GM18502 (cell line): ENCODE measurements around the gene LRP5.
"Not testable (repeated sequence)": the region's sequence is repeated elsewhere in the genome, so short reads cannot be mapped to it uniquely, and the experiment has no call there.

Source experiments
- ATAC-seq: cut with Tn5 transposase; IDR thresholded peaks from one replicate; pipeline ENCODE4 v1.9.1; 2021; ENCODE audit warnings: mild to moderate bottlenecking; ENCODE audit not compliant: unreplicated experiment, poor library complexity

LRP5 gene

DNA sequence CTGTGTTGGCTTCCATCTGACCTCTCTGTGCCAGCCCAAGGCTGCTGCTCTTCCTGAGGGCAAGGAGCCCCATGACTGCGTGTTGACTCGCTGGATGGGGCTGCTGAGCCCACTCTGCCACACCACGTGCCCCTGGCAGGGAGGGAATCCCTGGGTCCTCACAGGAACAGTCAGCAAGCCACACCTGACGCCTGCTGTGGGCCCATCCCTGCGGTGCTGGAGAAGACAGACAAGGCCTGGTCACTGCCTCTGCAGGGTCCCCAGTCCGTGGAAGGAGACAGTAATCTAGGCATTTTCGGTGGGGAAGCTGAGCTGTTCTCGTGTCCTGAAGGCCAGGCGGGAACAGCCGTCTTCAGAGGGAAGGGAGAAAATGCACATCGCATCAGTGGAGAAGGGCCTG, 137.6 kb downstream of the LRP5 start:
- no peak for ATAC-seq

DNA sequence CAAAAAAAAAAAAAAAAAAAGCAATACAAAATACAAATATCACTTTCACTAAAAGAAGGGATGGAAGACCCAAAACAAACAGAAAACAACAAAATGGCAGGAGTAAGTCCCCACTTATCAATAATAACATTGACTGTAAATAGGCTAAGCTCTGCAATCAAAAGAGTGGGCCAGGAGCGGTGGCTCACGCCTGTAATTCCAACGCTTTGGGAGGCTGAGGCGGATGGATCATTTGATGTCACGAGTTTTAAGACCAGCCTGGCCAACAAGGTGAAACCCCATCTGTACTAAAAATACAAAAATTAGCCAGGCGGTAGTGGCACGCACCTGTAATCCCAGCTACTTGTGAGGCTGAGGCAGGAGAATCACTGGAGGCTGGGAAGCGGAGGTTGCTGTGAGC, 138.3 kb downstream of the LRP5 start:
- ATAC-seq = no peak

DNA sequence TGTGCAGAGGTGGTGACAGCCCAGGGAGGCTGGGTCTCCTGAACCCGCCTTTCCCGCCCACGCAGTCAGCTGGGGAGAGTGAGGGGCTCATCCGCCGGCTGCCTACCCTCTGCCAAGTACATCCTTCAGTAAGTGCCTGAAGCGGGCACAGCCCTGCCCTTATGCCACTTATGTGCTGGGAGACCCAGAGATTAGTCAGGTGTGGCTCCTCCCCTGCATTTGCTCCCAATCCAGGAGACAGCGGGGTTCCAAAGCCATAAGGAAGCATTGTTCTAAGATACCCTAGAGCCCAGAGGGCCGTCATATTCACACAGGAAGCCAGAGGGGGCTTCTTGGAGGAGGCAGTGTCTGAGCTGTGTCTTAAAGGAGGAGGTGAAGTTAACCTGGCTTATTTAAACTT, 142.4 kb downstream of the LRP5 start:
- no peak for ATAC-seq

DNA sequence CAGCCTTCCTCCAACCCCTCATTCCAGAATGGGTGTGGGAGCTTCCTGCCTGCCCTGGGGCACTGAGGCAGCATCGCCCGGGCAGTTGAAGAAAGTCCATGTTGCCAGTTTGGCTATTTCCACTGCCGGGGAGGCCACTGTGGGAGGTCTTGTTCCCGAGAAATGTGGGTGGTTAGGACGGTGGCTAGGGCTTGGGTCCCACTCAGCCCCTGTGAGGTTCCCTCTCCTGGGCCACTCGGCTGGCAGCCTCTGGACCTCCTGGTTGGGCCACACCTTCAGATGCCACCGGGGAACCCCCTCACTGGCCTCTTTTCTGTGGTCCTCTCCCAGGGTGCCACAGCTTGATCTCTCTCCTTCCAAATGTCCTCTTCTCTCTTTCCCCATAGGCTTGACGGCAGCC, 143.1 kb downstream of the LRP5 start:
- no peak for ATAC-seq

DNA sequence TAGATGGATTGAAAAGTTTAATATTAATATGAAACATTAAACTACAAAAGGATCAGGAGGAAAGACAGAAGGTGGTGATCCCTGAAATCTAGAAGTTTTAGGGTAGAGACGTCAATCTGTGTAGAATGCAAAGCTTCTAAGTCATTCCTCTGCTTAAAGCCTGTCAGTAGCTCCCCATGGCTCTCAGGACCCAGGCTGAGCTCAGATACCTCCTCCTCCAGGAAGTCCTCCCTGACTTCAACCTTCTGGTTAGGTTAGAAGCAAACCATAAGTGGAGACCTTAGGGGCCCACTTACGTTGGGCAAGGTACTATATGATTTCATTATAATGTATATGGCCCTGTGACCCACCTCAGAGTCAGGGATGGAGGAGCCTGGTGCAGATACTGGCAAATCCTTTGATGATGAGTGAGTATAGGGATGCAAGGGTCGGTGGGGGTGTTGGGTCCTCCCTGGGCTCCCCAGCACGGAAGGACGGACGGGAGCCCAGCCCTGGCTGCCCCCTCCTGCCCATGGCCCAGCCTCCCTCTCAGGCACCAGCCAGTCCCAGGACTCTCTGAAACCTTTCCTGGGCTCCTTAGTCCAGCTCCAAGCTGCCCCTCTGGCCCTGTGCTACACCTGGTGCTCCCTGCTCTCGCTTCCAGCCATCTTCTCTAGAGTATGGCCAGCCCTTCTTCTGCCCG, 145.0 kb downstream of the LRP5 start:
- ATAC-seq = no peak

DNA sequence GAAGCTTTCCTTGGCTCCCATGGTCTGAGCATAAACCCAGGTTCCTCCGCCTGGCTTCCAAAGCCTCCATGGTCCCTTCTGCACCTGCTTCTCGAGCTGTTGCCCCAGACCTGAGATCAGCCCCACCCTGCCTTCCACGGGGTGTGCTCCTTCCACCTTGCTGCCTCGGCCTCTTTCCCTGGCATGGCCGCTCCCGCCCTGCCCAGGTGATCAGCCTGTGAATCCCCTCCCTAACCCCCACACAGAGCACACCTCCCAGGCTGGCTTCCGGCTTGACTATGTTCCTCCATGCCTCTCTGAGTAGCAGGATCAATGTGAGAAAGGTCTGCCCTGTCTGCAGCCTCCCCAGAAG, 145.5 kb downstream of the LRP5 start:
- no peak for ATAC-seq

DNA sequence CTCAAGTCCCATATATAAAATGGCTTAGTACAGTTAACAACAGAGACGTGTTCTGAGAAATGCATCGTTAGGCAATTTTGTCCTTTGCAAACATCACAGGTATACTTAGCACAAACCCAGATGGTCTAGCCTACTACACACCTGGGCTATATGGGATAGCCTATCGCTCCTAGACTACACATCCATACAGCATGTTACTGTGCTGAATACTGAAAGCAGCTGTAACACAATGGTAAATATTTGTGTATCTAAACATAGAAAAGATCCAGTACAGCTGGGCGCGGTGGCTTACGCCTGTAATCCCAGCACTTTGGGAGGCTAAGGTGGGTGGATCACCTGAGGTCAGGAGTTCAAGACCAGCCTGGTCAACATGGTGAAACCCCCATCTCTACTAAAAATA, 145.9 kb downstream of the LRP5 start:
- not testable (repeated sequence) for ATAC-seq

DNA sequence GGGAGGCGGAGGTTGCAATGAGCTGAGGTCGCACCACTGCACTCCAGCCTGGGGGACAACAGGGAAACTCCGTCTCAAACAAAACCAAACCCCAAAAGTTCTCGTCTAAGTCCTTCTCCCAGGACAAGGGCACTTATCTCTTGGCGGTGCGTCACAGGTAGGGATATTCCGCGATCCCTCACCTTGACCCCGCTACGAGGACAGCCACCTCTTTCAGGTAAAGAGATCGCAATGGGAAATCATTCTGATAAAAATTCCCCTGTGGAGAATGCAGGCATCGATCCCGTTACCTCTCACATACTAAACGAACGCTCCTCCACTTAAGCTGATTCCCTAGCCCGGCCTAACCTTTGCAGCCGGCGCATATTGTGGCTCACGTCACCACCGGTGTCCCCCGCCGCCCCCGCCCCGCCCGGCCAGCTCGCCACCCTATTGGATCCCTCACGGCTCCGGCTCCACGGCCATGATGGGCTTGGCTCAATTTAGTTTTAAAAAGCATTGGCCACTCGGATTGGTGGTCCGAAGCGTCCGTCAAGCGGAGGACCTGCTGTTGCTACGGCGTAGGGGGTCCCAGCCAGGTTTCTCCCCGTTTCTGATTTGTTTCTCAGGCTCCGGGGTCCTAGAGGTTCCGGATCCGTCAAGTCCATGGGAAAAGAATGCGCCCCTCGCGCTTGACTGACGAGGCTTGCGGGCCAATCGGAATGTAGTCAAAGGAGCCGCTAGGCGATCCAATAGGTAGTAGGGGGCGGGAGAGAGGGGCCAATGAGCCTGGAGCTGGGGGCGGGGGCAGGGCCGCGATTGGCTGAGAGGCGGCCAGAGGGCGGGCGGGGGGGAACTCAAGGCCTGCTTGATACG, 147.7 kb downstream of the LRP5 start:
- ATAC-seq = peak; percentile 84

DNA sequence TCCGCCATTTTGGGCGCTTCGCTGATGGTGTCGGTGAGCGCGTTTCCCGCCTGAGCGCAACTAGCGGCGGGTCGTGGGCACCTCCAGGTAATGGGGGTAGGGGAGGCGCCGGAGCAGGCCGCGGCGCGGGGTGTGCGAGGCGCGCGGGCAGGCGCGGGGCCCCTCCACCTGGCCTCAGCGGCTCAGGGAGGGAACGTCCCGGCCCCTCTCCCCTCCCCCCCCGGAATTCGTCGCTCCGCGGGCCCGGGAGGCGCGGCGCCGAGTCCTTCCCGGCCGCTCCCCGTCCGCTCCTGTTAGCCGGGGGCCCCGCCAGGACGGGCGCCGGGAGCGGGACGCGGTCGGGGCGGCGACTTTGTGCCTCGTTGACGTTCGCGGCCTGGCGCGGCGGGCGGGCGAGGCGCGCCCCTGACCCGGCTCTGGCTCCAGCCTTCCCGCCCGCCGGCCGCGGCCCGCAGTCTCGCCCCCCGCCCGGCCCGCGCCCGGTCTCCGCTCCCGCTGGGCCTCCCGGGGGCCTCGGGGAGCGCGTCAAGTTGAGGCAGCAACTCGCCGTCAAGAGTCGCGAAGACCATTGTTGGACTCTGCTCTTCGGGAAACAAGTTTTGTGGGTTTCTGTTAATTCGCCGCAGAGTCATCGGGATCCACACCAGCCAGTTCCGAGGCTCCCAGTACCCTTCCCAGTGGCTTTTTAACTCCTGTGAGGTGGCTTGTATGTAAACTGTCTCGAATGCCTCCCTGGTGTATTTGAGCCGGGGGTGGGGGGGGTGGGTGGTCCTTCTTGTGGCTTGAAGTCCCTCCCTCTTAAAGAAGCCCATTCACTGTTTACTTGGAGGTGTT, 148.6 kb downstream of the LRP5 start, which contains the start of gene PPP6R3:
Gene PPP6R3 (plus strand): TSS at position 12 of the 834 bp plus-strand sequence. CDS start 76,913 bp downstream, outside the sequence.
- peak; percentile 31 for ATAC-seq

DNA sequence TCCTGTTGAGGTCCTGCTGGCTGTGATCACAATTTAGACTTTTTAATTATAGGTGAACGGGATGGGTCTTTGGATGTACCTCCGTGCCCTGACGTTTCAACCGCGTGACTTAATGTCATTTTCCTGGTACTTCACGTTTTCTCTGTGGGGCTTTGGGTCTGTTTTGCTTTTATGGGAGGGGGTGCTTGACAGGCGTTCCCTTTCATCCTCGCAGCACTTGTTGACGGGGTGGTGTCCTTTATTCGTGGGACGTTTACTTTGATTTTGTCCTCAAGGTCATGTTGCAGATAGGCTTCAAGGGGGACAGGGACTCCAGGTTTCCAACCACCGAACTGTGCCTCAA, 149.2 kb downstream of the LRP5 start:
- no peak for ATAC-seq

DNA sequence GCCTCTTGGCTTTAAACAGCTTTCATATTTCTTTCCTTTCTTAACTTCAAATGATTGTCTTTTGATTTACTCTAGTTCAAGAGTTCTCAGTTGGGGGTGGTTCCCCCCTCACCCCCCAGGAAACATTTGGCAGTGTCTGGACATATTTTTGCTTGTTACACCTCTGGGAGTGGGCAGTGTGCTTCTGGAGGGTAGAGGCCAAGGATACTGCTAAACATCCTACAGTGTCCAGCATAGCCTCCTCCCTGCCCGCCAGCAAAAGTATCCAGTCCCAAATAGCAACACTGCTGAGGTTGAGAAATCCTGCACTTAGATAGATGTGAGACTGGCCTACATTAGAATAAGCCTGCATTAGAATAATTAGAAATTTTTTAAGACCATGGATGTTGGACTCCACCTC, 151.3 kb downstream of the LRP5 start:
- no peak for ATAC-seq

DNA sequence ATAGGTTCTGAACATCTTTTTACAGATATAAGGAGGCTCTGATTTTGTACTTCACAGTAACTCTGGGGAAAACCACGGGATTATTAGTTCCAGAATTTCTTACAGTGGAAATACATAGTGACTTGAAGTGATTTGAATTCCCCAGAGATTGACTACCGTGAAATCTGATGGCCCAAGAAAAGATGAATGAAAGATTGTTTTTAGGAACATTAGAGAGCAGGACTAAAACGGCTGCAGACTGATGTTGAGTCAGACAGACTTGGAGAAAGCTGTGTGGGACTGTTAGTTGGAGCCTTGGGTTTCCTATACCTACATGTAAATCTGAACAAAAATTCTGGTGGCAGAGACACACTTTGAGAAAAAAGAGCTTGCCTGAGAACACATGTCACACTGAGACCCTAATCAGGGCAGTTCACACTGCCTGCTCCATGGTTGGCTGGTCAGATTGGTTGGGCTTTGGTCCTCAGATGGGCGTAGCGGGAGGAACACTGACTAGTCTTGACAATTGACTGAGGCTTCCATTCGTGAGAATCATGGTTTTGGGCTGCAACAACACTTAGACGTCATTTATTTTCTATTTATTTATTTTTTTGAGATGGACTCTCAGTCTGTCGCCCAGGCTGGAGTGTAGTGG, 154.9 kb downstream of the LRP5 start:
- no peak for ATAC-seq

DNA sequence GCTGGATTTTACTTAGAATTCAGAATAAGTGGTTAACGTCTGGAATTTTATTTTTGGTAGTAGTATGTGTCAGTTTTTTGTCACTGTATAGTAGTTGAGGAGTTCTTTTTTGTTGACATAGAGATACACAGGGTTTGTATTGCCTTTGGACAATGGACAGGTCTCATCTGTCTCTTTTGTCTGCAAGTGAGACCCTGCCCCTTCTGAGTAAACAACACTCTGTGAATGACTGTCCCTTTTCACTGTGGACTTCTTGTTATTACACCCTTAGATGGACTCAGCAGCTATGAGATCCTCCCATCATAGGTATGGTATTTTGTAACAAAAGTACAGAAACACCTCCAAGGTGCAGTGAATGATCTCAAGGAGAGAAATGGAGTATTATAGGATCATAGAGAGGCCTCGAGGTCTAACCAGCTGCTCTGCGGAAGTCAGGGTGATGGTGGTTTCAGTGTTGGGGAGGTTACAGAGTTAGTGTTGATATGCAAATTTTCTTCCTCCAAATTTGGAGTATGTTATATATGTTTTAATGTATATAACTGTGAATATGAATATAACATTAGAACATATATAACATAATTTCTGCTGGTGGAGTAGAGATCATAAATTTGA, 155.9 kb downstream of the LRP5 start:
- ATAC-seq = no peak

DNA sequence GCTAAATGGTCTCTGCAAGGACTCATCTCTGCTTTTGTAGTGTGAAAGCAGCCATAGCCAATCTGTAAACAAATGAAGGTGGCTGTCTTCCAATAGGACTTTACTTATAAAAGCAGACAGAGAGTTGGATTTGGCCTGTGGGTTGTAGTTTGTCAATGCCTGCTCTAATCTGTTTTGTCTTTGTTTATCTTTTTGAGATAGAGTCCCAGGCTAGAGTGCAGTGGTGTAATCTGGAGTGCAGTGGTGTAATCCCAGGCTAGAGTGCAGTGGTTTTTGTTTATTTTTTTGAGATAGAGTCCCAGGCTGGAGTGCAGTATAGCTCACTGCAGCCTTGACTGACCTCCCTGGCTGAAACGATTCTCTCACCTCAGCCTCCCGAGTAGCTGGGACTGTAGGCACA, 156.7 kb downstream of the LRP5 start:
- ATAC-seq = no peak

DNA sequence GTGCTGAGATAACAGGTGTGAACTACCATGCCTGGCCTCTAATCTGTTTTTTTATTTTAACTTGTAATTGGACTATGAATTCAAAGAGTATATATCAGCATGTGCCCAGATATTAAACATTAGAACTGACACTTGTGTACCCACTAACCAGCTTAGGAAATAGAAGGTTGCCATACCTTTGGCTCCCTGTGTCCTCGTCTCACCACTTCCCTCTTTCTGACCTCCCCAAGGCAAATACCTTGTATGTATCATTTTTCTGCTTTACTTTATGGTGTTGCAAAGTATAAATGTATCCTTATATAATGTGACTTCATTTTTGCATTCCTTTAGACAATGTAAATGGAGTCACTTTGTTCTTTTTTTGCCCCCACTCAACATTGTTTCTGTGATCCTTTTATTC, 157.3 kb downstream of the LRP5 start:
- no peak for ATAC-seq

DNA sequence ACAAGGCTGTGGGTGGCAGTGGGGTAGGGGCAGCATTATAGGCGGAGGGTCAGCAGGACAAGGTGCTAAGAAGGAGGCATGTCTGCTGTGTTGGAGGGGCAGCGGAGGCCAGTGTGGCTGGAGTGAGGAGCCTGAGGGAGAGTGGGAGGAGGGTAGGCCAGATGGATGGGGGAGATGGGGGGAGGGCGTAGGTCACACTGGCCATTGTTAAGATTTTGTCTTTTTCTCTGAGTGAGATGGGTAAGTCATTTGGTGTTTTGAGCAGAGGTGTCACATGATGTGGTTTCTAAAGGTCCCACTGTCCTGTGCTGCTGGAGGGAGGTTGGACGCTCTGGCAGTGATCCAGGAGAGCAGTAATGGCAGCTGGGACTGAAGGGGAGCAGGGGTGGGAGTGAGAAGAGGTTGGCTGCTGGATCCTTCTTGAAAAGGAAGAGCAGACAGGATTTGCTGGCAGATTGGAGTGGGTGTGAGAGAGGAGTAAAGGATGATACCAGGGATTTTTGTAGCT, 158.0 kb downstream of the LRP5 start:
- ATAC-seq = no peak

DNA sequence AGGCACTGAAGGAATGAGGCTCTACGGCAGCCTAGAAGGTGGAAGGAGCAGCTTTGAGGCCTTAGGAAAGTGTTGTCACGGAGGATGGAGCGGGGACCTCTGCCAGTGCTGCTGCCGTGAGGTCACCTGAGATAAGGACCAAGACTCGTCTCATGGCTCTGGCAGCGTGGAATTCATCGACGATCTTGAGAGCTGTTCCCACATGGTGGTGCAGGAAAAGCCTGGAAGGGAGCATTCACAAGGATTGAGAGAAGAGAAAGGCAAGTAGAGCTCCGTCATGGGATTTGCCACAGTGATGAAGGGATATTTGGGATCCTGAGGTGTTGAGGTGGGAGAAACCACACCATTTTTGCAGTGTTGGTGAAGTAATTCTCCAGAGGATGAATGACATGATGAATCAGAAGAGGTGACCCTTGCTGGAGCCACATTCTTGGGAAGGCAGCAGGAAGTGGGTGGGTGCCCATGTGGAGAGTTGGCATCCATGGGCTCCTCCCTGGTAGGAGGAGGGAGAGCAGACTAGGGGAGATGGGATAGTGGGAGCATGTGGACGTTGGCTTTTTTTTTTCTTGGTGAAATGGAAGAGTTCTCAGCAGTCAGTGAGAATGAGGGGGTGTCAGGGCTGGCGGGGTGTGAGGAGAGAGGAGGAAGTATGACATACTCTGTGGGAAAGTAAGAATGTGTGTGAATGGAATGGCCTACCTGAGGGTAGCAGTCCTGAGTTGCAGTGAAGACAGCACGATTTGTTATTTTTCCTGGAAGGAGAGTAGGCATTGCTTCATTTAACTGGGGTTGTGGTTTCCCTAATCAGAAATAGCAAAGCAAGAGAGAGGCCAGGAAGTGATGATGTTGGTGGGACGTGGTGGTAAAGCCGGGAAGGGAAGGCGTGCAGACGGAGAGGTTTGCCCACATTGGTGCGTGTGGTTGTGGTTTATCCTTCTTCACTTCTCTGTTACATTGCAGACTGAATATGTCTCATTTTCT, 159.3 kb downstream of the LRP5 start:
- no peak for ATAC-seq

DNA sequence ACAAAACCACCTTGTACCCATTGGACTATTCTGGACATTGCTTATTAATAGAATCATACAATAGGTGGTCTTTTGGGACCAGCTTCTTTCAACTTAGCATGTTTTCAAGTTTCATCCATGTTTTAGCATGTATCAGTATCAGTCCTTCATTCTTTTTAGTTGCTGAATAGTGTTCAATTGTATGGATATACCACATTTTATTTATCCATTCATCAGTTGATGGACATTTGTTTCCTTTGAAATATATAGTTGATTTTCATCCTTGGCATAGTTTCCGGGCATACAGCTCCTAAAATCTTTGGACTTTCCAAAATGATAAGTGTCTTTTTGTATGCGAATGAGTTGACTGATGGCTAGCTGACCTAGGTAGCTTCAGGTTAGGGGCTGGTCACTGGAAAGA, 160.4 kb downstream of the LRP5 start:
- no peak for ATAC-seq

DNA sequence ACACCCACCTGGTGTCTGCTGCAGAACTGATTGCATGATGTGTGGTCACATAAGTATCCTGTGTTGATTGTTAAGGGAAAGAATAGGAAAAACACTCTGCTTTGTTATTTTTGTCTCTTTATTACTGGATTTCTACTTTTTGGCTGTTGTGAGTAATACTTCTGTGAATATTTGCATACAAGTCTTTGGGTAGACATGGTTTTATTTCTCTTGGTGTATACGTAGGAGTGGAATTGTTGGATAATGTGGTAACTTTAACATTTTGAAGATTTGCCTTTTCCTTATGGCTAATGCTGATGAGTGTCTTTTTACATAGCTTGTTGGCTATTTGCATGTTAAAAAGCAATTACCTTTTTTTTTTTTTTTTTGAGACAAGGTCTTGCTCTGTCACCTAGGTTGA, 161.3 kb downstream of the LRP5 start:
- ATAC-seq = no peak
